ENCODE measurements around the gene GPD1L.

GPD1L gene

DNA sequence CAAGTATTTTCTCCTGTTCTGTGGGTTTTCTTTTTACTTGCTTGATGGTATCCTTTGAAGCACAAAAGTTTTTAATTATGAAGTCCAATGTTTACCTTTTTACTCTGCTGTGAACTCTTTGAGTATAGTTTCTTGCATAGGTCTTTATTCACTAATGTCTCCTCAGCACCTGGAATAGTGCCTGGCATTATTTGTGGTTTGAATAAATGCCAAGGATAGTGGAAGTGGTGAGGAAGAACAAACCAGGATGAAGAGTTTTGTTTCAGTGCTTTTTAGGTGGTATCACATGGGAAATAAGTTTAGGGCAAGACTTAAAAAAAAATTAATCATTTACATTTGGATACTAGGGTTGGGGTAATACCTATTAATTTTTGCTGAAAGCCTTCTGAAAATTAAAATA lies 25.7 kb downstream of the GPD1L start:
- Histone ChIP-seq H2BK120ac (ENCODE audit: low read depth, low read length) (no peak overlapping the region), H3K4ac (ENCODE audit: low read length) (no peak overlapping the region), H3K27ac (replicated peaks; ENCODE audit: low read length) (no peak overlapping the region), H3K36me3 (replicated peaks in 1 of 2; ENCODE audit: control insufficient read depth in 2 of 2, insufficient read depth in 2 of 2, low read length in 2 of 2) (no peaks in the 10 kb centered on the region), H2BK5ac (ENCODE audit: low read length) (no peak overlapping the region), H3K79me1 (ENCODE audit: low read depth, low read length) (no peaks in the 10 kb centered on the region), H2AK5ac (ENCODE audit: low read depth, low read length) (no peak overlapping the region), H2AFZ (ENCODE audit: low read length) (no peak overlapping the region), H3K9me3 (replicated peaks in 1 of 2; ENCODE audit: control insufficient read depth in 2 of 2, insufficient read depth in 1 of 2, low read depth in 1 of 2, low read length in 2 of 2) (no peaks in the 10 kb centered on the region), H3K18ac (ENCODE audit: low read length) (no peak overlapping the region), H4K8ac (ENCODE audit: low read depth, low read length) (no peak overlapping the region), H3K4me2 (ENCODE audit: insufficient read depth, low read length, poor library complexity, severe bottlenecking) (no peak overlapping the region), H3K4me3 (ENCODE audit: low read length in 2 of 2) (no peak overlapping the region), H2BK15ac (ENCODE audit: low read length) (no peak overlapping the region), H2BK12ac (ENCODE audit: low read length) (no peak overlapping the region), H3K23ac (ENCODE audit: low read depth, low read length, poor library complexity) (no peak overlapping the region), H3K4me1 (ENCODE audit: control insufficient read depth in 2 of 2, insufficient read depth in 1 of 2, low read depth in 1 of 2, low read length in 2 of 2) (peaks cover 0 to 2% of the 10 kb centered on the region in 2 donors), H4K91ac (ENCODE audit: low read depth, low read length, poor library complexity) (no peak overlapping the region), H3K14ac (ENCODE audit: low read length) (no peak overlapping the region), H3K9ac (ENCODE audit: low read depth, low read length, poor library complexity) (no peak overlapping the region), H3K27me3 (ENCODE audit: control insufficient read depth in 3 of 3, insufficient read depth in 3 of 3, low read depth in 1 of 3, low read length in 3 of 3) (peaks cover 0 to 16% (median 0%) of the 10 kb centered on the region in 3 experiments)
- no peak for DNase-seq (ENCODE audit: low spot score)

DNA sequence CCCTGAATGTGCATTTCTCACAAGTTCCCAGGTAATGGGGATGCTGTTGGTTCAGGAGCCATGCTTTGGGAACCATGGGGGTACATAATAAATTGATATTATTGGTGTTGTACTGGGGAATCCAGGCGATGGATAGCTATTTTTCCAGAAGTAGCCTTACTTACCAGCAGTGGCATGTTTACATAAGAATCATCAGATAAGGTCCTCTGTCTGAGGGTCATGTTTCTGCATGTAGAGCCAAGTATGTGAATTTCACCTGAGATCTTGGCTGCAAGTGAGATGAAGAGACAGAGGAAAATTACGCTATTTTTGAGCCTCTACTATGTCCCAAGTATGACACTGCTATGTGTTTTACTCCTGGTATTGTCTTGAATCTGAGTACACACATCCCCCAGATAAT lies 26.3 kb downstream of the GPD1L start:
- peaks cover 0 to 11% (median 0%) of the 10 kb centered on the region in 3 experiments for H3K27me3 ChIP-seq (ENCODE audit: control insufficient read depth in 3 of 3, insufficient read depth in 3 of 3, low read depth in 1 of 3, low read length in 3 of 3)
- peaks cover 0 to 5% of the 10 kb centered on the region in 2 donors for H3K4me1 ChIP-seq (ENCODE audit: control insufficient read depth in 2 of 2, insufficient read depth in 1 of 2, low read depth in 1 of 2, low read length in 2 of 2)
- H3K27ac ChIP-seq (replicated peaks; ENCODE audit: low read length), result no peak overlapping the region
- no peaks in the 10 kb centered on the region for H3K9me3 ChIP-seq (replicated peaks in 1 of 2; ENCODE audit: control insufficient read depth in 2 of 2, insufficient read depth in 1 of 2, low read depth in 1 of 2, low read length in 2 of 2)
- H2AK5ac ChIP-seq (ENCODE audit: low read depth, low read length), result no peak overlapping the region
- H2BK120ac ChIP-seq (ENCODE audit: low read depth, low read length), result no peak overlapping the region
- no peak overlapping the region for H2BK15ac ChIP-seq (ENCODE audit: low read length)
- WGBS, 2 donors (ENCODE audit: extremely low coverage in 2 of 2, insufficient read length in 2 of 2, insufficient replicate concordance in 1 of 2), result no CpG with 5 or more reads among the region's 2 CpGs
- no peak overlapping the region for H3K9ac ChIP-seq (ENCODE audit: low read depth, low read length, poor library complexity)
- H3K36me3 ChIP-seq (replicated peaks in 1 of 2; ENCODE audit: control insufficient read depth in 2 of 2, insufficient read depth in 2 of 2, low read length in 2 of 2), result no peaks in the 10 kb centered on the region
- H4K8ac ChIP-seq (ENCODE audit: low read depth, low read length), result no peak overlapping the region
- no peak overlapping the region for H3K18ac ChIP-seq (ENCODE audit: low read length)
- H3K14ac ChIP-seq (ENCODE audit: low read length), result no peak overlapping the region
- H3K79me1 ChIP-seq (ENCODE audit: low read depth, low read length), result no peaks in the 10 kb centered on the region
- H4K91ac ChIP-seq (ENCODE audit: low read depth, low read length, poor library complexity), result no peak overlapping the region
- no peak overlapping the region for H3K4ac ChIP-seq (ENCODE audit: low read length)
- no peak for DNase-seq (ENCODE audit: low spot score)
- H2AFZ ChIP-seq (ENCODE audit: low read length), result no peak overlapping the region
- H3K4me3 ChIP-seq (ENCODE audit: low read length in 2 of 2), result no peak overlapping the region
- no peak overlapping the region for H2BK5ac ChIP-seq (ENCODE audit: low read length)
- no peak overlapping the region for H3K4me2 ChIP-seq (ENCODE audit: insufficient read depth, low read length, poor library complexity, severe bottlenecking)
- H2BK12ac ChIP-seq (ENCODE audit: low read length), result no peak overlapping the region
- H3K23ac ChIP-seq (ENCODE audit: low read depth, low read length, poor library complexity), result no peak overlapping the region

DNA sequence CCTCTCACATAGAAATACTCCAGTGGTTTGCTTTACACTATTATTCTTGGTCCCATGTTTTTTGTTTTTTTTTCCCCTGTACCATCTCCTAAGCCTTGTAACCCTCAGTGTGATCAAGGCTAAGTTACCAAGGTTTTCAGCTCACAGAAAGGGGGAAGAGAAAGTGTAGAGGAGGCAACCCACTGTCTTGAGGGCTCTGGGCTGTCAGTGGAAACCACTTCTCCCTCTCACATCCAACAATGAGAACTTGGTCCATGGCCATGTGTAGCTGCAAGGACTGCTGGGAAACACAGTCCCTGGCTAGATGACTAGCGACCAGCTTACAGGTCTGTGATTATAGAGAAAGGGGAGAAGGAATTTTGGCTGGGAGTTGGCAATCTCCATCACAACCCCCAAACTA lies 30.3 kb downstream of the GPD1L start:
- Histone ChIP-seq H3K9ac (ENCODE audit: low read depth, low read length, poor library complexity) (no peak overlapping the region), H3K18ac (ENCODE audit: low read length) (no peak overlapping the region), H2BK120ac (ENCODE audit: low read depth, low read length) (no peak overlapping the region), H2AFZ (ENCODE audit: low read length) (no peak overlapping the region), H3K23ac (ENCODE audit: low read depth, low read length, poor library complexity) (no peak overlapping the region), H2BK5ac (ENCODE audit: low read length) (no peak overlapping the region), H2BK12ac (ENCODE audit: low read length) (no peak overlapping the region), H4K91ac (ENCODE audit: low read depth, low read length, poor library complexity) (no peak overlapping the region), H3K4me1 (ENCODE audit: control insufficient read depth in 2 of 2, insufficient read depth in 1 of 2, low read depth in 1 of 2, low read length in 2 of 2) (peaks cover 0 to 8% of the 10 kb centered on the region in 2 donors), H3K4me2 (ENCODE audit: insufficient read depth, low read length, poor library complexity, severe bottlenecking) (no peak overlapping the region), H3K79me1 (ENCODE audit: low read depth, low read length) (no peaks in the 10 kb centered on the region), H3K14ac (ENCODE audit: low read length) (no peak overlapping the region), H3K4me3 (ENCODE audit: low read length in 2 of 2) (no peak overlapping the region), H3K27me3 (ENCODE audit: control insufficient read depth in 3 of 3, insufficient read depth in 3 of 3, low read depth in 1 of 3, low read length in 3 of 3) (peaks cover 0 to 11% (median 0%) of the 10 kb centered on the region in 3 experiments), H3K36me3 (replicated peaks in 1 of 2; ENCODE audit: control insufficient read depth in 2 of 2, insufficient read depth in 2 of 2, low read length in 2 of 2) (no peaks in the 10 kb centered on the region), H2BK15ac (ENCODE audit: low read length) (no peak overlapping the region), H3K9me3 (replicated peaks in 1 of 2; ENCODE audit: control insufficient read depth in 2 of 2, insufficient read depth in 1 of 2, low read depth in 1 of 2, low read length in 2 of 2) (no peaks in the 10 kb centered on the region), H3K4ac (ENCODE audit: low read length) (no peak overlapping the region), H4K8ac (ENCODE audit: low read depth, low read length) (no peak overlapping the region), H3K27ac (replicated peaks; ENCODE audit: low read length) (no peak overlapping the region), H2AK5ac (ENCODE audit: low read depth, low read length) (no peak overlapping the region)
- WGBS, 2 donors (ENCODE audit: extremely low coverage in 2 of 2, insufficient read length in 2 of 2, insufficient replicate concordance in 1 of 2), result no CpG with 5 or more reads among the region's 1 CpG
- no peak for DNase-seq (ENCODE audit: low spot score)

DNA sequence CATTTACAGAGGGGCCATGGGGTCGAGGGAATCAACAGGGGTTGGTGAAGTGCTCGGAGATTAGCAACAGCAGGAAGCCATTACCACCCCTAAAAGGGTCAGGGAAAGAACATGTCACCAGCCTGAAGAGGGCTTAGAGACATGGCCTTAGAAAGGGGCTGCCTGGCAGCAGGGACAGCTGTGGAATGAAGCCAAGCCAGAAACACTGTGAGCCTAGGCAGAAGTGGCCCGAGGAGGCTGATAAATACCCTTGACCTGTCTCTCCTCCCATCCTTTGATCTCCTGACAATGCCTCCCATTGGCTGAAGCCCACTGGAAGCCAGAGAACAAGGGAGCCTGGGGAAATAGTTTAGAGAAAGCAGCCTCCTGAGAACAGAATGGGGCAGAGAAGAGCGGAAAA lies 31.4 kb downstream of the GPD1L start:
- Histone ChIP-seq H4K8ac (ENCODE audit: low read depth, low read length) (no peak overlapping the region), H3K9ac (ENCODE audit: low read depth, low read length, poor library complexity) (no peak overlapping the region), H3K27ac (replicated peaks; ENCODE audit: low read length) (no peak overlapping the region), H3K23ac (ENCODE audit: low read depth, low read length, poor library complexity) (no peak overlapping the region), H3K4me2 (ENCODE audit: insufficient read depth, low read length, poor library complexity, severe bottlenecking) (no peak overlapping the region), H2BK120ac (ENCODE audit: low read depth, low read length) (no peak overlapping the region), H2BK15ac (ENCODE audit: low read length) (no peak overlapping the region), H3K4ac (ENCODE audit: low read length) (no peak overlapping the region), H2BK5ac (ENCODE audit: low read length) (no peak overlapping the region), H3K36me3 (replicated peaks in 1 of 2; ENCODE audit: control insufficient read depth in 2 of 2, insufficient read depth in 2 of 2, low read length in 2 of 2) (no peaks in the 10 kb centered on the region), H3K27me3 (ENCODE audit: control insufficient read depth in 3 of 3, insufficient read depth in 3 of 3, low read depth in 1 of 3, low read length in 3 of 3) (peaks cover 0 to 11% (median 0%) of the 10 kb centered on the region in 3 experiments), H3K14ac (ENCODE audit: low read length) (no peak overlapping the region), H3K79me1 (ENCODE audit: low read depth, low read length) (no peaks in the 10 kb centered on the region), H3K9me3 (replicated peaks in 1 of 2; ENCODE audit: control insufficient read depth in 2 of 2, insufficient read depth in 1 of 2, low read depth in 1 of 2, low read length in 2 of 2) (no peaks in the 10 kb centered on the region), H2AK5ac (ENCODE audit: low read depth, low read length) (no peak overlapping the region), H2AFZ (ENCODE audit: low read length) (no peak overlapping the region), H4K91ac (ENCODE audit: low read depth, low read length, poor library complexity) (no peak overlapping the region), H2BK12ac (ENCODE audit: low read length) (no peak overlapping the region), H3K18ac (ENCODE audit: low read length) (no peak overlapping the region), H3K4me3 (ENCODE audit: low read length in 2 of 2) (no peak overlapping the region), H3K4me1 (ENCODE audit: control insufficient read depth in 2 of 2, insufficient read depth in 1 of 2, low read depth in 1 of 2, low read length in 2 of 2) (peaks cover 0 to 8% of the 10 kb centered on the region in 2 donors)
- no CpG with 5 or more reads among the region's 4 CpGs for WGBS, 2 donors (ENCODE audit: extremely low coverage in 2 of 2, insufficient read length in 2 of 2, insufficient replicate concordance in 1 of 2)
- DNase-seq (ENCODE audit: low spot score), result no peak
